A549 (cell line): ENCODE measurements around the gene LRRC47. TPM values are rescaled to one million over a fixed set of nuclear protein-coding genes. Genes with fewer than 3 reads are reported as not detected.

Experiments used
- polyA plus RNA-seq, 4 experiments: library from polyadenylated mRNA; depleted of rRNA in 3 of 4; stranded (reverse); fragments of >200 nt; fragmentation: RNase III in 1 of 4; extraction: RNeasy Plus Mini Kit Qiagen cat#74134 plus additional on column Dnase treatment in 1 of 4; gene quantifications; 2 replicates in 3 of 4; 3 replicates in 1 of 4; pipeline ENCODE4 v1.2.3, GENCODE V29; 2011 to 2017
- small RNA-seq, 6 experiments: library from RNA; depleted of rRNA; stranded (forward); fragments of <200 nt; gene quantifications; one replicate each; pipeline ENCODE3, GENCODE V24; 2012

LRRC47 gene
- polyA plus RNA-seq, 2 of the 4 experiments (the other 2 are of a cell fraction) = 28.5 to 41.6 TPM

Small RNAs within 50 kb of the gene (small RNA-seq; reads per million reads assigned to genes)
- 0 reads per million in 6 experiments for gene RF02197
- gene RN7SL574P = 0 reads per million in 6 experiments

Other genes with a start within 250 kb of the LRRC47 start
- 0.66 and 0.82 TPM in 2 replicates for gene MEGF6, start 185.0 kb downstream of the LRRC47 start, polyA plus RNA-seq (2011; rRNA removed)
- gene MEGF6, start 185.0 kb downstream of the LRRC47 start, polyA plus RNA-seq (2017; fragmentation: RNase III; extraction: RNeasy Plus Mini Kit Qiagen cat#74134 plus additional on column Dnase treatment) = 10.2 to 13.7 TPM (median 12.7 TPM) in 3 replicates
- 13.1 and 15.8 TPM in 2 replicates for gene TPRG1L, start 171.5 kb downstream of the LRRC47 start, polyA plus RNA-seq (2011; rRNA removed)
- 18.4 to 20.1 TPM (median 18.7 TPM) in 3 replicates for gene TPRG1L, start 171.5 kb downstream of the LRRC47 start, polyA plus RNA-seq (2017; fragmentation: RNase III; extraction: RNeasy Plus Mini Kit Qiagen cat#74134 plus additional on column Dnase treatment)
- 16.1 and 18.4 TPM in 2 replicates for gene WRAP73, start 146.4 kb downstream of the LRRC47 start, polyA plus RNA-seq (2011; rRNA removed)
- 12.1 to 15.4 TPM (median 12.9 TPM) in 3 replicates for gene WRAP73, start 146.4 kb downstream of the LRRC47 start, polyA plus RNA-seq (2017; fragmentation: RNase III; extraction: RNeasy Plus Mini Kit Qiagen cat#74134 plus additional on column Dnase treatment)
- gene TP73, start 144.0 kb downstream of the LRRC47 start, polyA plus RNA-seq (2011; rRNA removed) = 0.01 TPM in 1 of 2 replicates, not detected in the other
- 0.09 to 0.25 TPM (median 0.16 TPM) in 3 replicates for gene TP73, start 144.0 kb downstream of the LRRC47 start, polyA plus RNA-seq (2017; fragmentation: RNase III; extraction: RNeasy Plus Mini Kit Qiagen cat#74134 plus additional on column Dnase treatment)
- not detected in 2 replicates for gene CCDC27, start 44.0 kb downstream of the LRRC47 start, polyA plus RNA-seq (2011; rRNA removed)
- not detected in 3 replicates for gene CCDC27, start 44.0 kb downstream of the LRRC47 start, polyA plus RNA-seq (2017; fragmentation: RNase III; extraction: RNeasy Plus Mini Kit Qiagen cat#74134 plus additional on column Dnase treatment)
- 0.67 and 0.74 TPM in 2 replicates for gene SMIM1, start 23.7 kb downstream of the LRRC47 start, polyA plus RNA-seq (2011; rRNA removed)
- gene SMIM1, start 23.7 kb downstream of the LRRC47 start, polyA plus RNA-seq (2017; fragmentation: RNase III; extraction: RNeasy Plus Mini Kit Qiagen cat#74134 plus additional on column Dnase treatment) = 0.80 to 1.3 TPM (median 1.1 TPM) in 3 replicates
- 28.8 and 28.9 TPM in 2 replicates for gene CEP104, start 60.7 kb upstream of the LRRC47 start, polyA plus RNA-seq (2011; rRNA removed)
- 13.7 to 15.4 TPM (median 14.5 TPM) in 3 replicates for gene CEP104, start 60.7 kb upstream of the LRRC47 start, polyA plus RNA-seq (2017; fragmentation: RNase III; extraction: RNeasy Plus Mini Kit Qiagen cat#74134 plus additional on column Dnase treatment)
- gene DFFB, start 61.0 kb upstream of the LRRC47 start, polyA plus RNA-seq (2011; rRNA removed) = 2.5 and 3.2 TPM in 2 replicates
- 3.2 to 4.4 TPM (median 3.7 TPM) in 3 replicates for gene DFFB, start 61.0 kb upstream of the LRRC47 start, polyA plus RNA-seq (2017; fragmentation: RNase III; extraction: RNeasy Plus Mini Kit Qiagen cat#74134 plus additional on column Dnase treatment)
- 26.3 and 29.7 TPM in 2 replicates for gene C1orf174, start 103.8 kb upstream of the LRRC47 start, polyA plus RNA-seq (2011; rRNA removed)
- gene C1orf174, start 103.8 kb upstream of the LRRC47 start, polyA plus RNA-seq (2017; fragmentation: RNase III; extraction: RNeasy Plus Mini Kit Qiagen cat#74134 plus additional on column Dnase treatment) = 23.6 to 23.9 TPM (median 23.7 TPM) in 3 replicates